CD4-positive, alpha-beta T cell (primary cell): ENCODE data around the gene POT1. TPM values are rescaled to one million over a fixed set of nuclear protein-coding genes. Genes with fewer than 3 reads are reported as not detected.

Experiments
- ATAC-seq: fragments of 200-7000 bp; cut with Tn5 transposase; one replicate; pipeline ENCODE4 v1.10.0; 2022; ENCODE audit warnings: mild to moderate bottlenecking; ENCODE audit not compliant: poor library complexity
- CTCF ChIA-PET: fragments of 350-600 bp; sonication (Branson Sonifier 250); formaldehyde crosslinking; loops from one replicate; lab custom pipeline; 2021; ENCODE audit warnings: antibody characterized with exemption, inconsistent platforms; lab: Charles Lee
- POLR2A ChIA-PET: fragments of 350-600 bp; sonication (Branson Sonifier 250); formaldehyde crosslinking; loops from one replicate; lab custom pipeline; 2021; ENCODE audit warnings: antibody characterized with exemption, inconsistent platforms; lab: Charles Lee
- DNase-seq, 14 experiments: peaks; one replicate each; pipeline ENCODE4 v3.0.0-alpha.2; 2013 to 2020; ENCODE audit warnings: mixed read lengths in 2 of 14
- H3K27ac ChIP-seq, 2 donors: one replicate each; pipeline versions ENCODE4 v1.5.1 to v1.7.0; 2013; ENCODE audit warnings: low read length in 2 of 2, low read depth in 1 of 2, mild to moderate bottlenecking in 1 of 2
- H3K27me3 ChIP-seq, 2 experiments: 1 replicate in 1 of 2; 2 replicates in 1 of 2; pipeline versions ENCODE4 v1.6.1 to v1.7.0; 2013; ENCODE audit warnings: low read length in 2 of 2, control low read depth in 1 of 2, mild to moderate bottlenecking in 1 of 2, moderate library complexity in 1 of 2; ENCODE audit not compliant: insufficient read depth in 2 of 2, control insufficient read depth in 1 of 2
- H3K36me3 ChIP-seq: one replicate; pipeline ENCODE4 v1.6.1; 2013; ENCODE audit warnings: low read length, control low read depth; ENCODE audit not compliant: insufficient read depth
- H3K4me1 ChIP-seq: one replicate; pipeline ENCODE4 v1.6.1; 2013; ENCODE audit warnings: low read length, control low read depth; ENCODE audit not compliant: insufficient read depth
- H3K4me3 ChIP-seq: one replicate; pipeline ENCODE4 v1.5.1; 2013; ENCODE audit warnings: mild to moderate bottlenecking, low read length, moderate library complexity
- H3K9me3 ChIP-seq, 2 experiments: 1 replicate in 1 of 2; 2 replicates in 1 of 2; pipeline versions ENCODE4 v1.6.1 to v1.7.0; 2013; ENCODE audit warnings: low read length in 2 of 2, mild to moderate bottlenecking in 2 of 2, control low read depth in 1 of 2, moderate library complexity in 1 of 2; ENCODE audit not compliant: control insufficient read depth in 1 of 2, insufficient read depth in 1 of 2
- H3K27ac Mint-ChIP-seq: one replicate; pipeline ENCODE4 v1.8.0; 2020; ENCODE audit warnings: mixed read lengths
- H3K27me3 Mint-ChIP-seq: one replicate; pipeline ENCODE4 v1.8.0; 2021; ENCODE audit warnings: mixed read lengths
- H3K36me3 Mint-ChIP-seq: one replicate; pipeline ENCODE4 v1.8.0; 2021; ENCODE audit warnings: low read depth, mixed read lengths
- H3K4me1 Mint-ChIP-seq: one replicate; pipeline ENCODE4 v1.8.0; 2021; ENCODE audit warnings: low read depth, mixed read lengths
- H3K4me3 Mint-ChIP-seq: one replicate; pipeline ENCODE4 v1.8.0; 2020; ENCODE audit warnings: mild to moderate bottlenecking, mixed read lengths
- H3K9me3 Mint-ChIP-seq: one replicate; pipeline ENCODE4 v1.8.0; 2020; ENCODE audit warnings: mixed read lengths
- CTCF ChIP-seq: fragments of 200-600 bp; IDR thresholded peaks from one replicate; pipeline ENCODE4 v1.8.0; 2022; ENCODE audit warnings: antibody characterized with exemption, mild to moderate bottlenecking
- intact Hi-C, 2 experiments: fragments of 100-400 bp; cut with DNase I in 1 of 2; cut with micrococcal nuclease in 1 of 2; formaldehyde crosslinking; loops; one replicate each; pipeline versions ENCODE4 v1.15.1 to v1.9.0; 2023 to 2025; cut with DNase I, micrococcal nuclease
- total RNA-seq, 174 experiments: library from RNA in 2 of 174; stranded (reverse) in 2 of 174; gene quantifications; one replicate each; pipeline ENCODE4 v1.2.3 and lab custom pipeline; 2021 to 2026

POT1 gene
- total RNA-seq, 2 experiments from 2014 or later, result 8.0 to 8.3 TPM

- CTCF ChIA-PET, result no interaction called here
Measured at GRCh38 chr7:124780056-124780455, 149.6 kb downstream of the POT1 start.

GRCh38 chr7:124779620-124780019 lies 150.0 kb downstream of the POT1 start:
- ChIA-PET CTCF (interaction anchor here (0.9 kb wide), 1 partner anchor 444 kb away, joined by 3 read pairs; no protein-coding TSS in a partner anchor), POLR2A (no interaction called here)
- no peak for ATAC-seq
- TF ChIP-seq CTCF, result no peak
- intact Hi-C loops, result no loop called here
- H3K4me1 ChIP-seq, result no peaks in the 10 kb centered on the region
- no peak overlapping the region for H3K27ac ChIP-seq
- H3K27me3 Mint-ChIP-seq, result peaks cover 10% of the 10 kb centered on the region
- H3K9me3 ChIP-seq, result no peaks in the 10 kb centered on the region
- H3K36me3 ChIP-seq, result no peaks in the 10 kb centered on the region
- H3K27ac Mint-ChIP-seq, result no peak overlapping the region
- no peaks in the 10 kb centered on the region for H3K9me3 Mint-ChIP-seq
- no peaks in the 10 kb centered on the region for H3K36me3 Mint-ChIP-seq
- no peak overlapping the region for H3K4me3 ChIP-seq
- DNase-seq, result no peak
- H3K27me3 ChIP-seq, result no peaks in the 10 kb centered on the region
- H3K4me1 Mint-ChIP-seq, result no peaks in the 10 kb centered on the region
- H3K4me3 Mint-ChIP-seq, result no peak overlapping the region

More at GRCh38 chr7:124780056-124780455, 149.6 kb downstream of the POT1 start:
- Mint-ChIP-seq H3K36me3 (no peaks in the 10 kb centered on the region), H3K27me3 (peaks cover 10% of the 10 kb centered on the region), H3K4me1 (no peaks in the 10 kb centered on the region), H3K4me3 (no peak overlapping the region), H3K27ac (no peak overlapping the region), H3K9me3 (no peaks in the 10 kb centered on the region)
- no peaks in the 10 kb centered on the region for H3K27me3 ChIP-seq
- no peak overlapping the region for H3K4me3 ChIP-seq
- TF ChIP-seq CTCF, result no peak
- H3K36me3 ChIP-seq, result no peaks in the 10 kb centered on the region
- ATAC-seq, result no peak
- DNase-seq, result no peak
- no peak overlapping the region for H3K27ac ChIP-seq
- POLR2A ChIA-PET, result no interaction called here
- intact Hi-C loops, result no loop called here
- no peaks in the 10 kb centered on the region for H3K4me1 ChIP-seq
- H3K9me3 ChIP-seq, result no peaks in the 10 kb centered on the region

GRCh38 chr7:124779194-124779593 lies 150.4 kb downstream of the POT1 start:
- CTCF ChIA-PET, result interaction anchor here (0.9 kb wide), 1 partner anchor 444 kb away, joined by 3 read pairs; no protein-coding TSS in a partner anchor

More at GRCh38 chr7:124779194-124779593, 150.4 kb downstream of the POT1 start:
- no peaks in the 10 kb centered on the region for H3K36me3 Mint-ChIP-seq
- POLR2A ChIA-PET, result no interaction called here
- intact Hi-C loops, result no loop called here
- no peak overlapping the region for H3K27ac Mint-ChIP-seq
- Histone ChIP-seq H3K4me3 (no peak overlapping the region), H3K27me3 (no peaks in the 10 kb centered on the region), H3K4me1 (no peaks in the 10 kb centered on the region), H3K27ac (no peak overlapping the region), H3K9me3 (no peaks in the 10 kb centered on the region), H3K36me3 (no peaks in the 10 kb centered on the region)
- no peaks in the 10 kb centered on the region for H3K9me3 Mint-ChIP-seq
- ATAC-seq, result no peak
- H3K4me3 Mint-ChIP-seq, result no peak overlapping the region
- DNase-seq, result no peak
- TF ChIP-seq CTCF, result no peak
- H3K27me3 Mint-ChIP-seq, result peaks cover 12% of the 10 kb centered on the region
- no peaks in the 10 kb centered on the region for H3K4me1 Mint-ChIP-seq
